Prostate gland (tissue), 2 donors: ENCODE measurements around the gene DPYD. TPM values are rescaled to one million over a fixed set of nuclear protein-coding genes. Genes with fewer than 3 reads are reported as not detected.

ENCODE experiments used
- DNase-seq: peaks from one replicate; pipeline ENCODE4 v3.0.0-alpha.2; 2019; ENCODE audit warnings: low spot score
- H3K27ac ChIP-seq, 2 donors: fragments of 200-600 bp; sonication (generic); 2 replicates each; pipeline ENCODE4 v1.5.1; 2017 to 2019
- H3K27me3 ChIP-seq: fragments of 200-600 bp; sonication (generic); replicated peaks from 2 replicates; pipeline ENCODE4 v1.5.1; 2019; ENCODE audit not compliant: insufficient read depth
- H3K36me3 ChIP-seq, 2 donors: fragments of 200-600 bp; sonication (generic); 1 replicate in 1 of 2; 2 replicates in 1 of 2; pipeline versions ENCODE4 v1.5.1 to v1.8.1; 2017 to 2019
- H3K4me1 ChIP-seq: fragments of 200-600 bp; sonication (generic); replicated peaks from 2 replicates; pipeline ENCODE4 v1.5.1; 2019
- H3K4me3 ChIP-seq, 2 donors: fragments of 200-600 bp; sonication (generic); 2 replicates each; pipeline ENCODE4 v1.5.1; 2017 to 2019
- H3K9me3 ChIP-seq: fragments of 200-600 bp; sonication (generic); 2 replicates; pipeline ENCODE4 v1.5.1; 2017
- CTCF ChIP-seq, 4 experiments: fragments of 200-600 bp in 2 of 4; fragments of 450-650 bp in 2 of 4; sonication (generic) in 2 of 4; IDR thresholded peaks; 1 replicate in 3 of 4; 2 replicates in 1 of 4; pipeline ENCODE4 v1.5.1; 2016 to 2019; ENCODE audit warnings: antibody characterized with exemption in 4 of 4, mild to moderate bottlenecking in 2 of 4, moderate library complexity in 2 of 4
- POLR2A ChIP-seq: fragments of 450-650 bp; IDR thresholded peaks from one replicate; pipeline ENCODE4 v1.6.1; 2016; ENCODE audit warnings: antibody characterized with exemption, mild to moderate bottlenecking
- POLR2AphosphoS5 ChIP-seq: sonication (generic); formaldehyde crosslinking; IDR thresholded peaks from one replicate; pipeline ENCODE4 v1.6.1; 2017; ENCODE audit warnings: antibody characterized with exemption
- WGBS: methylation state at CpG from one replicate; pipeline ENCODE4 v1.1.5; 2018; 5-methylcytosine and 5-hydroxymethylcytosine counted together
- intact Hi-C: fragments of 100-400 bp; cut with DNase I; formaldehyde crosslinking; loops from one replicate; pipeline ENCODE4 v1.14.2; 2022
- total RNA-seq, 2 donors: library from RNA; depleted of rRNA; stranded (reverse); fragments of >200 nt; gene quantifications; one replicate each; pipeline ENCODE4 v1.1.0, GENCODE V29; 2016

The DPYD gene
- total RNA-seq, 2 donors from 2014 or later: 18.2 to 19.7 TPM

- intact Hi-C loops: no loop called here
These were observed 819.3 kb downstream of the DPYD start for GRCh38 chr1:97101509-97101908.

GRCh38 chr1:97097404-97097925 is 823.4 kb downstream of the DPYD start:
- Histone ChIP-seq H3K9me3 (no peaks in the 10 kb centered on the region), H3K4me1 (no peaks in the 10 kb centered on the region), H3K4me3 (no peak overlapping the region), H3K27me3 (no peaks in the 10 kb centered on the region), H3K27ac (no peak overlapping the region), H3K36me3 (no peaks in the 10 kb centered on the region)
- DNase-seq: no peak
- intact Hi-C loops: no loop called here
- TF ChIP-seq POLR2AphosphoS5: no peak
- TF ChIP-seq CTCF (IDR thresholded peaks at IDR 0.05): no peak
- TF ChIP-seq POLR2A: no peak
- WGBS: 97% methylated on average over 1 of the region's 1 CpG

More at GRCh38 chr1:97101509-97101908, 819.3 kb downstream of the DPYD start:
- Histone ChIP-seq H3K27me3 (no peaks in the 10 kb centered on the region), H3K9me3 (no peaks in the 10 kb centered on the region), H3K27ac (no peak overlapping the region), H3K4me3 (no peak overlapping the region), H3K4me1 (no peaks in the 10 kb centered on the region), H3K36me3 (no peaks in the 10 kb centered on the region)
- no peak for TF ChIP-seq POLR2AphosphoS5
- no peak for TF ChIP-seq POLR2A
- no peak for TF ChIP-seq CTCF (IDR thresholded peaks at IDR 0.05)
- no peak for DNase-seq
- WGBS: 89% methylated on average over 2 of the region's 2 CpGs

- no peak overlapping the region for H3K27ac ChIP-seq
- no peak overlapping the region for H3K4me3 ChIP-seq
- TF ChIP-seq POLR2A: no peak
- no peak for TF ChIP-seq POLR2AphosphoS5
- TF ChIP-seq CTCF (IDR thresholded peaks at IDR 0.05): no peak
- H3K36me3 ChIP-seq: no peaks in the 10 kb centered on the region
- DNase-seq: no peak
- H3K4me1 ChIP-seq: no peaks in the 10 kb centered on the region
- H3K27me3 ChIP-seq: no peaks in the 10 kb centered on the region
- intact Hi-C loops: no loop called here
- 100% methylated on average over 2 of the region's 2 CpGs for WGBS
- H3K9me3 ChIP-seq: no peaks in the 10 kb centered on the region
These were observed 825.1 kb downstream of the DPYD start for GRCh38 chr1:97095764-97096163.

GRCh38 chr1:97094247-97094972 is 826.4 kb downstream of the DPYD start:
- no peaks in the 10 kb centered on the region for H3K4me1 ChIP-seq
- intact Hi-C loops: no loop called here
- no peaks in the 10 kb centered on the region for H3K36me3 ChIP-seq
- H3K9me3 ChIP-seq: no peaks in the 10 kb centered on the region
- TF ChIP-seq POLR2AphosphoS5 (no peak), POLR2A (no peak), CTCF (IDR thresholded peaks at IDR 0.05) (no peak)
- 77% methylated on average over 6 of the region's 6 CpGs for WGBS
- H3K4me3 ChIP-seq: no peak overlapping the region
- no peak overlapping the region for H3K27ac ChIP-seq
- DNase-seq: no peak
- H3K27me3 ChIP-seq: no peaks in the 10 kb centered on the region

- WGBS: 5% methylated on average over 3 of the region's 3 CpGs
- no peak overlapping the region for H3K27ac ChIP-seq
- no peak overlapping the region for H3K4me3 ChIP-seq
- H3K36me3 ChIP-seq: no peaks in the 10 kb centered on the region
- H3K27me3 ChIP-seq: no peaks in the 10 kb centered on the region
- no peak for DNase-seq
- TF ChIP-seq POLR2A: no peak
- TF ChIP-seq CTCF (IDR thresholded peaks at IDR 0.05): no peak
- TF ChIP-seq POLR2AphosphoS5: no peak
- no peaks in the 10 kb centered on the region for H3K4me1 ChIP-seq
- intact Hi-C loops: no loop called here
- no peaks in the 10 kb centered on the region for H3K9me3 ChIP-seq
These were observed 827.1 kb downstream of the DPYD start for GRCh38 chr1:97093741-97094140.
